Activated naive CD4-positive, alpha-beta T cell treated with anti-CD3 and anti-CD28 coated beads, Interleukin-2, amount 50 U/mL, for 24 hours (primary cell): ENCODE results near the gene LMNTD2.

Experiments used
- H3K27ac Mint-ChIP-seq: one replicate; pipeline ENCODE4 v1.8.0; 2021; ENCODE audit warnings: mild to moderate bottlenecking, mixed read lengths
- H3K27me3 Mint-ChIP-seq: one replicate; pipeline ENCODE4 v1.8.0; 2021; ENCODE audit warnings: mixed read lengths
- H3K36me3 Mint-ChIP-seq: one replicate; pipeline ENCODE4 v1.8.0; 2021; ENCODE audit warnings: mixed read lengths
- H3K4me1 Mint-ChIP-seq: one replicate; pipeline ENCODE4 v1.8.0; 2021; ENCODE audit warnings: mixed read lengths
- H3K4me3 Mint-ChIP-seq: one replicate; pipeline ENCODE4 v1.8.0; 2021; ENCODE audit warnings: mild to moderate bottlenecking, mixed read lengths
- H3K9me3 Mint-ChIP-seq: one replicate; pipeline ENCODE4 v1.8.0; 2021; ENCODE audit warnings: mixed read lengths

LMNTD2 gene

GRCh38 chr11:504994-505344 is 55.6 kb downstream of the LMNTD2 start:
- Mint-ChIP-seq H3K36me3 (peaks cover 1% of the 10 kb centered on the region), H3K4me3 (peak overlapping the region; percentile 98), H3K4me1 (peaks cover 20% of the 10 kb centered on the region), H3K27me3 (no peaks in the 10 kb centered on the region), H3K9me3 (no peaks in the 10 kb centered on the region), H3K27ac (peak overlapping the region; percentile 30)
